ENCODE data around the gene NVL. TPM values are rescaled to one million over a fixed set of nuclear protein-coding genes. Genes with fewer than 3 reads are reported as not detected.

Gene NVL
- total and polyA plus RNA-seq, 10 of the 15 experiments (the other 5 are each of a cell fraction or from before 2014, with no cell fraction given) = 20.3 to 49.6 (median 35.2) TPM

DNA sequence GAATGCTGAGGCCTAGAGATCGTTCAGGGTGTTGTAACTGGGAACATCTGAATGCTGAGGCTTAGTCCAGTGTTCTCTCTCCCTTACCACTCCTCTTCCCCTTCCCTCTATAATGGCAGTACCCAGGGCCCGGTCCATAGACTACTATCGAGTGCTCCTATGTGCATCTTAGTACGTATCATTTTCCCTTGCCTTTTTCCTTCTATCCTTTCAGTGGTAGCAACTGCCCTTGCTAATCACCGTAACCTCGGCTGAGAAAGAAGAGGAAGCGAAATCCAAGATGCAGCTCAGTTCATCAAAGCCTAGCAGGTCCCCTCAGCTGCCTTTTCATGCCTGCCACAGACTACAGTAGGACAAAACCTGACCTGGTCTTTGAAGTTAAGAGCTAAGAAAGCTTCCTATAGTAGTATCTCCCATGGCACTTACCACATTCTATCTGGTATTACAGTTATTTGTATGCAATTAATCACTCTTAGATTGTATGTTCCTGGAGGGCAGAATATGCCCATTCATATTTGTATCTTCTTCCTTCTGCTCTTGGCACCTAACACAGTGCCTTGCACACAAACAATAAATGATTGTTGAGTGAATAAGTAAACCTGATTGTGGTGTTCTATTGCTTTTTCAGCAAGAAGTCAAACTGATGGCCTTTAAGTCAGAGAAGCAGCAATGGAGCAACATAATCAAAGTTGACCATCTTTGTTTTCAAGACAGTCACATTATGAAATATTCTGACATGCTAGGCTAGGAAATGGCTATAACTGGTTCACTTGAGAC lies 49.1 kb upstream of the NVL start:
- H3K4me3 ChIP-seq = no peak overlapping the region
- ChIA-PET POLR2A (interaction anchor here (1.1 to 3.3 kb wide), 5 partner anchors 10 to 78 kb away, joined by 4 to 18 read pairs (median 9); no protein-coding TSS in a partner anchor), CTCF (interaction anchor here (0.7 to 3.4 kb wide), 12 partner anchors 9 to 263 kb away, joined by 3 to 17 read pairs (median 3); no protein-coding TSS in a partner anchor), SMC1A (ENCODE audit: uncharacterized antibody, unreplicated experiment) (interaction anchor here (1.0 to 2.3 kb wide), 9 partner anchors 10 to 119 kb away, joined by 3 to 12 read pairs (median 5); no protein-coding TSS in a partner anchor), RAD21 (ENCODE audit: unreplicated experiment) (interaction anchor here (1.0 to 2.8 kb wide), 8 partner anchors 11 to 263 kb away, joined by 4 to 23 read pairs (median 6); partner anchors contain the start of gene CNIH4)
- in situ Hi-C loops (cut with MboI) = no loop called here
- WGBS (ENCODE audit: insufficient coverage, insufficient replicate concordance, low lambda C conversion rate, missing lambda C conversion rate) = 64% methylated on average over 7 of the region's 7 CpGs
- peaks cover 44% of the 10 kb centered on the region for H3K4me1 ChIP-seq (ENCODE audit: control insufficient read depth, insufficient read depth, low read length)
- DNase-seq (ENCODE audit: low read depth, low spot score) (peak; percentile 34), ATAC-seq (peak; percentile 75), FAIRE-seq (no peak)
- peak overlapping the region; percentile 69 for H3K27ac ChIP-seq (ENCODE audit: control insufficient read depth, insufficient read depth)
- intact Hi-C loops (cut with micrococcal nuclease; ENCODE audit: unreplicated experiment) = no loop called here
- no TSS peak for BruUV-seq (replicated peaks)
- no peak overlapping the region for H3K9ac ChIP-seq (ENCODE audit: control insufficient read depth, insufficient read depth, low read length)
- no peaks in the 10 kb centered on the region for H3K27me3 ChIP-seq (replicated peaks in 1 of 2; ENCODE audit: control insufficient read depth in 2 of 2, insufficient read depth in 2 of 2, low read length in 1 of 2)
- H3K9me3 ChIP-seq (replicated peaks; ENCODE audit: control insufficient read depth, insufficient read depth, low read length) = no peaks in the 10 kb centered on the region
- H2AFZ ChIP-seq (ENCODE audit: control insufficient read depth, low read depth, low read length) = no peak overlapping the region
- no peaks in the 10 kb centered on the region for H4K20me1 ChIP-seq (ENCODE audit: control insufficient read depth, insufficient read depth)
- peak overlapping the region; percentile 72 for H3K4me2 ChIP-seq (ENCODE audit: control insufficient read depth, insufficient read depth)
- H3K36me3 ChIP-seq (ENCODE audit: control insufficient read depth in 2 of 2, insufficient read depth in 2 of 2, low read length in 1 of 2) = peaks cover 3 to 10% of the 10 kb centered on the region in 2 experiments; a peak in 3 of 4 replicates
- H3K79me2 ChIP-seq (ENCODE audit: control insufficient read depth, insufficient read depth, low read length) = no peaks in the 10 kb centered on the region
- no peak for TF ChIP-seq SIN3A (IDR thresholded peaks at IDR 0.05; ENCODE audit: low read depth, low read length)
- no peak for TF ChIP-seq RB1 (IDR thresholded peaks at IDR 0.05; ENCODE audit: borderline replicate concordance)
- TF ChIP-seq SUPT20H (IDR thresholded peaks at IDR 0.05; ENCODE audit: borderline replicate concordance, control insufficient read depth, low read depth, low read length) = no peak
- TF ChIP-seq GATAD2B (conservative IDR thresholded peaks at IDR 0.05; ENCODE audit: low read depth) = no peak
- peak; percentile 8; the same call in 1 of the 2 replicates for TF ChIP-seq MTA2 (IDR thresholded peaks at IDR 0.05; ENCODE audit: low read depth)
- TF ChIP-seq NRF1 (conservative IDR thresholded peaks at IDR 0.05; ENCODE audit: low read depth, low read length) = no peak
- no peak; a peak in 2 of 4 replicates for TF ChIP-seq IKZF2 (IDR thresholded peaks at IDR 0.05)
- TF ChIP-seq EED (IDR thresholded peaks at IDR 0.05; ENCODE audit: low read depth) = 0 out of 2 replicates have a peak, but pooled peaks have one; percentile 20
- TF ChIP-seq BRCA1 (IDR thresholded peaks at IDR 0.05; ENCODE audit: low read depth, low read length) = no peak
- TF ChIP-seq EZH2 (IDR thresholded peaks at IDR 0.05; ENCODE audit: borderline replicate concordance, control insufficient read depth, low read depth, low read length) = no peak
- TF ChIP-seq, protein P1, sequence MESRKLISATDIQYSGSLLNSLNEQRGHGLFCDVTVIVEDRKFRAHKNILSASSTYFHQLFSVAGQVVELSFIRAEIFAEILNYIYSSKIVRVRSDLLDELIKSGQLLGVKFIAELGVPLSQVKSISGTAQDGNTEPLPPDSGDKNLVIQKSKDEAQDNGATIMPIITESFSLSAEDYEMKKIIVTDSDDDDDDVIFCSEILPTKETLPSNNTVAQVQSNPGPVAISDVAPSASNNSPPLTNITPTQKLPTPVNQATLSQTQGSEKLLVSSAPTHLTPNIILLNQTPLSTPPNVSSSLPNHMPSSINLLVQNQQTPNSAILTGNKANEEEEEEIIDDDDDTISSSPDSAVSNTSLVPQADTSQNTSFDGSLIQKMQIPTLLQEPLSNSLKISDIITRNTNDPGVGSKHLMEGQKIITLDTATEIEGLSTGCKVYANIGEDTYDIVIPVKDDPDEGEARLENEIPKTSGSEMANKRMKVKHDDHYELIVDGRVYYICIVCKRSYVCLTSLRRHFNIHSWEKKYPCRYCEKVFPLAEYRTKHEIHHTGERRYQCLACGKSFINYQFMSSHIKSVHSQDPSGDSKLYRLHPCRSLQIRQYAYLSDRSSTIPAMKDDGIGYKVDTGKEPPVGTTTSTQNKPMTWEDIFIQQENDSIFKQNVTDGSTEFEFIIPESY (IDR thresholded peaks at IDR 0.05) = no peak
- peak; percentile 33; the same call in 1 of the 2 replicates for TF ChIP-seq HDGF (IDR thresholded peaks at IDR 0.05)
- no peak for TF ChIP-seq BCLAF1 (IDR thresholded peaks at IDR 0.05)
- TF ChIP-seq, protein P2, sequence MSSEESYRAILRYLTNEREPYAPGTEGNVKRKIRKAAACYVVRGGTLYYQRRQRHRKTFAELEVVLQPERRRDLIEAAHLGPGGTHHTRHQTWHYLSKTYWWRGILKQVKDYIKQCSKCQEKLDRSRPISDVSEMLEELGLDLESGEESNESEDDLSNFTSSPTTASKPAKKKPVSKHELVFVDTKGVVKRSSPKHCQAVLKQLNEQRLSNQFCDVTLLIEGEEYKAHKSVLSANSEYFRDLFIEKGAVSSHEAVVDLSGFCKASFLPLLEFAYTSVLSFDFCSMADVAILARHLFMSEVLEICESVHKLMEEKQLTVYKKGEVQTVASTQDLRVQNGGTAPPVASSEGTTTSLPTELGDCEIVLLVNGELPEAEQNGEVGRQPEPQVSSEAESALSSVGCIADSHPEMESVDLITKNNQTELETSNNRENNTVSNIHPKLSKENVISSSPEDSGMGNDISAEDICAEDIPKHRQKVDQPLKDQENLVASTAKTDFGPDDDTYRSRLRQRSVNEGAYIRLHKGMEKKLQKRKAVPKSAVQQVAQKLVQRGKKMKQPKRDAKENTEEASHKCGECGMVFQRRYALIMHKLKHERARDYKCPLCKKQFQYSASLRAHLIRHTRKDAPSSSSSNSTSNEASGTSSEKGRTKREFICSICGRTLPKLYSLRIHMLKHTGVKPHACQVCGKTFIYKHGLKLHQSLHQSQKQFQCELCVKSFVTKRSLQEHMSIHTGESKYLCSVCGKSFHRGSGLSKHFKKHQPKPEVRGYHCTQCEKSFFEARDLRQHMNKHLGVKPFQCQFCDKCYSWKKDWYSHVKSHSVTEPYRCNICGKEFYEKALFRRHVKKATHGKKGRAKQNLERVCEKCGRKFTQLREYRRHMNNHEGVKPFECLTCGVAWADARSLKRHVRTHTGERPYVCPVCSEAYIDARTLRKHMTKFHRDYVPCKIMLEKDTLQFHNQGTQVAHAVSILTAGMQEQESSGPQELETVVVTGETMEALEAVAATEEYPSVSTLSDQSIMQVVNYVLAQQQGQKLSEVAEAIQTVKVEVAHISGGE (CRISPR knock-in tag; IDR thresholded peaks at IDR 0.05) = no peak
- no peak for TF ChIP-seq MEF2A (IDR thresholded peaks at IDR 0.05; ENCODE audit: insufficient read depth, low read depth, low read length)
